Neural cell (in vitro differentiated cells): Measurements from ENCODE around the gene EIF5. TPM values are rescaled to one million over a fixed set of nuclear protein-coding genes. Genes with fewer than 3 reads are reported as not detected.

Experiments
- H2AFZ ChIP-seq: fragments of 200-600, 300-800 bp; sonication (generic), shearing (Covaris generic); 2 replicates; pipeline ENCODE4 v1.6.0; 2014; ENCODE audit warnings: low read depth, mild to moderate bottlenecking, antibody characterized with exemption, low read length, moderate library complexity
- H3F3A ChIP-seq: fragments of 200-600 bp; shearing (Covaris generic); 2 replicates; pipeline ENCODE4 v1.6.1; 2016; ENCODE audit warnings: mild to moderate bottlenecking, moderate library complexity, mixed read lengths, antibody characterized with exemption, low read length; ENCODE audit not compliant: insufficient read depth, poor library complexity, severe bottlenecking
- H3K27ac ChIP-seq: fragments of 200-600, 300-800 bp; sonication (generic), shearing (Covaris generic); 2 replicates; pipeline ENCODE4 v1.5.1; 2014; ENCODE audit warnings: mild to moderate bottlenecking, low read length, moderate library complexity
- H3K27me3 ChIP-seq: fragments of 300-800, 200-600 bp; sonication (generic), shearing (Covaris generic); 2 replicates; pipeline ENCODE4 v1.6.0; 2014; ENCODE audit warnings: mild to moderate bottlenecking, low read depth, low read length, moderate library complexity; ENCODE audit not compliant: insufficient read depth
- H3K36me3 ChIP-seq: fragments of 300-800, 200-600 bp; sonication (generic), shearing (Covaris generic); 2 replicates; pipeline ENCODE4 v1.5.1; 2014; ENCODE audit warnings: mild to moderate bottlenecking, antibody characterized with exemption, low read length, moderate library complexity; ENCODE audit not compliant: insufficient read depth
- H3K4me2 ChIP-seq: fragments of 300-800, 200-600 bp; sonication (generic), shearing (Covaris generic); 2 replicates; pipeline ENCODE4 v1.6.0; 2014; ENCODE audit warnings: mild to moderate bottlenecking, low read length
- H3K4me3 ChIP-seq: fragments of 300-800, 200-600 bp; sonication (generic), shearing (Covaris generic); 2 replicates; pipeline ENCODE4 v1.5.1; 2014; ENCODE audit warnings: mild to moderate bottlenecking, low read length, moderate library complexity
- H3K79me2 ChIP-seq: fragments of 200-600 bp; shearing (Covaris generic); replicated peaks from 2 replicates; pipeline ENCODE4 v1.6.0; 2014; ENCODE audit warnings: mild to moderate bottlenecking, low read length, moderate library complexity; ENCODE audit not compliant: insufficient read depth
- H3K9ac ChIP-seq: fragments of 300-800, 200-600 bp; sonication (generic), shearing (Covaris generic); 2 replicates; pipeline ENCODE4 v1.6.1; 2016; ENCODE audit warnings: mild to moderate bottlenecking, low read length, mixed read lengths
- H3K9me2 ChIP-seq: fragments of 200-600 bp; shearing (Covaris generic); 2 replicates; pipeline ENCODE4 v1.6.1; 2016; ENCODE audit warnings: mild to moderate bottlenecking, low read length, mixed read lengths; ENCODE audit not compliant: insufficient read depth
- H3K9me3 ChIP-seq: fragments of 200-600, 300-800 bp; sonication (generic), shearing (Covaris generic); 2 replicates; pipeline ENCODE4 v1.6.1; 2016; ENCODE audit warnings: mild to moderate bottlenecking, mixed run types, low read length, moderate library complexity, mixed read lengths
- H4K20me1 ChIP-seq: fragments of 200-600 bp; shearing (Covaris generic); 2 replicates; pipeline ENCODE4 v1.6.1; 2016; ENCODE audit warnings: mild to moderate bottlenecking, mixed run types; ENCODE audit not compliant: insufficient read depth
- CTCF ChIP-seq: fragments of 450-650 bp; IDR thresholded peaks from 2 replicates; pipeline ENCODE4 v1.5.1; 2014; ENCODE audit warnings: antibody characterized with exemption, mild to moderate bottlenecking, moderate library complexity; ENCODE audit not compliant: poor library complexity, severe bottlenecking
- EP300 ChIP-seq: fragments of 450-650 bp; conservative IDR thresholded peaks from 2 replicates; pipeline ENCODE4 v1.6.1; 2014; ENCODE audit warnings: antibody characterized with exemption, mild to moderate bottlenecking, moderate library complexity; ENCODE audit not compliant: poor library complexity, severe bottlenecking
- EZH2 ChIP-seq: fragments of 200-600, 300-800 bp; shearing (Covaris generic), sonication (generic); IDR thresholded peaks from 2 replicates; pipeline ENCODE4 v1.6.1; 2014; ENCODE audit warnings: antibody characterized with exemption, low read length, borderline replicate concordance, mild to moderate bottlenecking; ENCODE audit not compliant: insufficient read depth, poor library complexity, severe bottlenecking
- MXI1 ChIP-seq: fragments of 450-650 bp; conservative IDR thresholded peaks from 2 replicates; pipeline ENCODE4 v1.6.1; 2014; ENCODE audit warnings: antibody characterized with exemption, mild to moderate bottlenecking; ENCODE audit not compliant: poor library complexity, severe bottlenecking
- POLR2AphosphoS5 ChIP-seq: IDR thresholded peaks from 2 replicates; pipeline ENCODE4 v1.6.1; 2012
- RAD21 ChIP-seq: fragments of 450-650 bp; conservative IDR thresholded peaks from 2 replicates; pipeline ENCODE4 v1.6.1; 2014; ENCODE audit warnings: antibody characterized with exemption, mild to moderate bottlenecking, moderate library complexity
- SMC3 ChIP-seq: fragments of 450-650 bp; conservative IDR thresholded peaks from 2 replicates; pipeline ENCODE4 v1.6.1; 2014; ENCODE audit warnings: antibody characterized with exemption, mild to moderate bottlenecking, moderate library complexity; ENCODE audit not compliant: poor library complexity
- TAF1 ChIP-seq: IDR thresholded peaks from 2 replicates; pipeline ENCODE4 v1.6.1; 2012; ENCODE audit warnings: low read depth
- polyA plus RNA-seq: library from polyadenylated mRNA; depleted of rRNA; stranded (reverse); fragments of >200 nt; gene quantifications from 2 replicates; pipeline ENCODE4 v1.2.3, GENCODE V29; 2014
- TF ChIP-seq, protein P1 (sequence below): IDR thresholded peaks from 2 replicates; pipeline ENCODE4 v1.6.1; 2012; ENCODE audit warnings: borderline replicate concordance

Gene EIF5
- polyA plus RNA-seq, 1 donor from 2014 or later: 188 TPM

- Histone ChIP-seq H3K9ac (no peak overlapping the region), H3K9me3 (no peaks in the 10 kb centered on the region), H3K27ac (no peak overlapping the region), H3K27me3 (no peaks in the 10 kb centered on the region), H3K4me2 (no peak overlapping the region), H3F3A (no peaks in the 10 kb centered on the region), H3K36me3 (no peaks in the 10 kb centered on the region), H2AFZ (no peak overlapping the region), H3K79me2 (no peaks in the 10 kb centered on the region), H3K9me2 (no peaks in the 10 kb centered on the region), H4K20me1 (no peaks in the 10 kb centered on the region), H3K4me3 (no peak overlapping the region)
- TF ChIP-seq RAD21: no peak
- TF ChIP-seq POLR2AphosphoS5: no peak
- TF ChIP-seq, protein P1, sequence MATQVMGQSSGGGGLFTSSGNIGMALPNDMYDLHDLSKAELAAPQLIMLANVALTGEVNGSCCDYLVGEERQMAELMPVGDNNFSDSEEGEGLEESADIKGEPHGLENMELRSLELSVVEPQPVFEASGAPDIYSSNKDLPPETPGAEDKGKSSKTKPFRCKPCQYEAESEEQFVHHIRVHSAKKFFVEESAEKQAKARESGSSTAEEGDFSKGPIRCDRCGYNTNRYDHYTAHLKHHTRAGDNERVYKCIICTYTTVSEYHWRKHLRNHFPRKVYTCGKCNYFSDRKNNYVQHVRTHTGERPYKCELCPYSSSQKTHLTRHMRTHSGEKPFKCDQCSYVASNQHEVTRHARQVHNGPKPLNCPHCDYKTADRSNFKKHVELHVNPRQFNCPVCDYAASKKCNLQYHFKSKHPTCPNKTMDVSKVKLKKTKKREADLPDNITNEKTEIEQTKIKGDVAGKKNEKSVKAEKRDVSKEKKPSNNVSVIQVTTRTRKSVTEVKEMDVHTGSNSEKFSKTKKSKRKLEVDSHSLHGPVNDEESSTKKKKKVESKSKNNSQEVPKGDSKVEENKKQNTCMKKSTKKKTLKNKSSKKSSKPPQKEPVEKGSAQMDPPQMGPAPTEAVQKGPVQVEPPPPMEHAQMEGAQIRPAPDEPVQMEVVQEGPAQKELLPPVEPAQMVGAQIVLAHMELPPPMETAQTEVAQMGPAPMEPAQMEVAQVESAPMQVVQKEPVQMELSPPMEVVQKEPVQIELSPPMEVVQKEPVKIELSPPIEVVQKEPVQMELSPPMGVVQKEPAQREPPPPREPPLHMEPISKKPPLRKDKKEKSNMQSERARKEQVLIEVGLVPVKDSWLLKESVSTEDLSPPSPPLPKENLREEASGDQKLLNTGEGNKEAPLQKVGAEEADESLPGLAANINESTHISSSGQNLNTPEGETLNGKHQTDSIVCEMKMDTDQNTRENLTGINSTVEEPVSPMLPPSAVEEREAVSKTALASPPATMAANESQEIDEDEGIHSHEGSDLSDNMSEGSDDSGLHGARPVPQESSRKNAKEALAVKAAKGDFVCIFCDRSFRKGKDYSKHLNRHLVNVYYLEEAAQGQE: no peak
- TF ChIP-seq TAF1: no peak
- no peak for TF ChIP-seq SMC3
- no peak for TF ChIP-seq MXI1
- TF ChIP-seq EZH2: no peak
- TF ChIP-seq EP300: no peak
- TF ChIP-seq CTCF: no peak
Observed at GRCh38 chr14:103317251-103317650, 16.8 kb upstream of the EIF5 start.

DNA sequence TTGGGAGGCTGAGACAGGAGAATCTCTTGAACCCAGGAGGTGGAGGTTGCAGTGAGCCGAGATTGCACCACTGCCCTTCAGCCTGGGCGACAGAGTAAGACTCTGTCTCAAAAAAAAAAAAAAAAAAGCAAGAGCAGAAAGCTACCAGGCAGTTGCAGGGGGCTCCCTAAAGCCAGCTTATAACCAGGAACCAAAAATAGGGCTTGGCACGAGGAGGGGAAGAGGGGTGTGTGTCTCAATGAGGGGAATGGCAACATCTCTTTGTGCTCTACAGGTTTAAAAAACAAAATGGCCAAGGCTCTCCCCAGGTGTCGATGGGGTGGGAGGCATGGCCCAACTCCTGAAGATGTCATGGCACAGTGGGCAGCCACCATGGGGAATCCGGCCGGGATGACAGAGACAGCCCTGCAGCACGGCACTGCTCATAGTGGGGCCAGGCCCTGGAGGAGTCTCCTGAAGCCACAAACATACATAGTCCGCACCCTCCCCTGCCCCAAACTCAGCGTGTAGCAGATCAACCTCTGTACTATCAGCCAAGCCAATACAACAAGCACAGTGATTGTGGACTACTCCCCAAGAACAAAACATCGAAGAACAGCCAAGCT is 16.0 kb upstream of the EIF5 start:
- H3K4me3 ChIP-seq: no peak overlapping the region
- no peaks in the 10 kb centered on the region for H3K36me3 ChIP-seq
- no peak overlapping the region for H3K4me2 ChIP-seq
- no peaks in the 10 kb centered on the region for H4K20me1 ChIP-seq
- no peaks in the 10 kb centered on the region for H3F3A ChIP-seq
- no peak overlapping the region for H3K9ac ChIP-seq
- H3K27ac ChIP-seq: no peak overlapping the region
- H3K79me2 ChIP-seq: no peaks in the 10 kb centered on the region
- H3K27me3 ChIP-seq: no peaks in the 10 kb centered on the region
- TF ChIP-seq MXI1: no peak
- no peak for TF ChIP-seq EP300
- TF ChIP-seq, protein P1: no peak
- no peak for TF ChIP-seq POLR2AphosphoS5
- no peak for TF ChIP-seq EZH2
- TF ChIP-seq SMC3: no peak
- TF ChIP-seq TAF1: no peak
- no peak for TF ChIP-seq CTCF
- TF ChIP-seq RAD21: no peak
- H2AFZ ChIP-seq: no peak overlapping the region
- H3K9me3 ChIP-seq: no peaks in the 10 kb centered on the region
- no peaks in the 10 kb centered on the region for H3K9me2 ChIP-seq
